ENCODE results near the gene ADAM12. TPM values are rescaled to one million over a fixed set of nuclear protein-coding genes. Genes with fewer than 3 reads are reported as not detected.

Gene ADAM12
- total and polyA plus RNA-seq, 4 donors = 0.03 to 0.33 (median 0.19) TPM

DNA sequence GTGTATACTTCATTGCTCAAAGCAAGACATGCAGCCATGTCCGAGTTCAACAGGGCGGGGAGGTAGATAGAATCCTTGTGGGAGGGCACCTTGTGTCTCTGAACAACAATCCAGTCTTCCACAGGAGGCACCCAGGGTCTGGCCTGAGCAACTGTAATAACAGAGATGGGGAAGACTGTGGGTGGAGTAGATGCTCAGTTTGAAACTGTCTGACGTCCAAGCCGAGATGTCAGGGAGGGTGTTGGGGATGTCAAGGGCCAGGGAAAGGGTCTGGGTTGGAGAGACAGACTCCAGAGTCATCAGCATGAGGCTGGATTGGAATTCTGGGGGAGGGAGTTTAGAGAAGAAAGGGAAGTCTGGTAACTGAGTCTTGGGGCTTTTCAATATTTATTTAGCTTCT, 403.9 kb downstream of the ADAM12 start:
- no peak overlapping the region for H3K9ac ChIP-seq (ENCODE audit: low read depth in 1 of 2, low read length in 2 of 2)
- H3K4me3 ChIP-seq (ENCODE audit: low read depth in 1 of 3, low read length in 3 of 3) = no peak overlapping the region
- no peaks in the 10 kb centered on the region for H3K36me3 ChIP-seq (ENCODE audit: control insufficient read depth in 4 of 4, insufficient read depth in 3 of 4, low read depth in 1 of 4, low read length in 3 of 4)
- H3K27me3 ChIP-seq (ENCODE audit: control insufficient read depth in 4 of 4, insufficient read depth in 4 of 4, low read length in 3 of 4) = peaks cover 0 to 2% (median 0%) of the 10 kb centered on the region in 4 donors
- H3K4me1 ChIP-seq (ENCODE audit: control insufficient read depth in 4 of 4, insufficient read depth in 4 of 4, low read length in 3 of 4) = no peaks in the 10 kb centered on the region
- DNase-seq (ENCODE audit: low spot score) = no peak
- TF ChIP-seq FOXA2 (IDR thresholded peaks at IDR 0.05) (no peak), YY1 (IDR thresholded peaks at IDR 0.05) (no peak), EGR1 (IDR thresholded peaks at IDR 0.05; ENCODE audit: low read depth in 2 of 2) (no peak), CTCF (IDR thresholded peaks at IDR 0.05; ENCODE audit: low read depth, low read length, missing input control) (no peak), HNF4A (conservative IDR thresholded peaks at IDR 0.05) (no peak), RAD21 (IDR thresholded peaks at IDR 0.05) (no peak), SP1 (IDR thresholded peaks at IDR 0.05) (no peak)
- no peaks in the 10 kb centered on the region for H3K9me3 ChIP-seq (ENCODE audit: control insufficient read depth in 4 of 4, low read length in 3 of 4)
- WGBS = 58% methylated on average over 4 of the region's 4 CpGs
- no peak overlapping the region for H3K27ac ChIP-seq (ENCODE audit: low read depth in 1 of 2, low read length in 2 of 2)

- TF ChIP-seq GABPA (IDR thresholded peaks at IDR 0.05 in 1 of 2, conservative IDR thresholded peaks at IDR 0.05 in 1 of 2) = no peak
- no peak for TF ChIP-seq CTCF (IDR thresholded peaks at IDR 0.05; ENCODE audit: low read depth, low read length, missing input control)
- no peak for TF ChIP-seq FOXA2 (IDR thresholded peaks at IDR 0.05)
- TF ChIP-seq RXRA (IDR thresholded peaks at IDR 0.05) = no peak
- no peak for TF ChIP-seq RAD21 (IDR thresholded peaks at IDR 0.05)
- no peak for TF ChIP-seq NR2F2 (IDR thresholded peaks at IDR 0.05)
- TF ChIP-seq HNF4A (conservative IDR thresholded peaks at IDR 0.05) = no peak
- TF ChIP-seq, protein P1, sequence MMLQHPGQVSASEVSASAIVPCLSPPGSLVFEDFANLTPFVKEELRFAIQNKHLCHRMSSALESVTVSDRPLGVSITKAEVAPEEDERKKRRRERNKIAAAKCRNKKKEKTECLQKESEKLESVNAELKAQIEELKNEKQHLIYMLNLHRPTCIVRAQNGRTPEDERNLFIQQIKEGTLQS (IDR thresholded peaks at IDR 0.05) = no peak
- Histone ChIP-seq H3K9me3 (ENCODE audit: control insufficient read depth in 4 of 4, low read length in 3 of 4) (no peaks in the 10 kb centered on the region), H3K4me1 (ENCODE audit: control insufficient read depth in 4 of 4, insufficient read depth in 4 of 4, low read length in 3 of 4) (no peaks in the 10 kb centered on the region), H3K4me3 (ENCODE audit: low read depth in 1 of 3, low read length in 3 of 3) (no peak overlapping the region), H3K9ac (ENCODE audit: low read depth in 1 of 2, low read length in 2 of 2) (no peak overlapping the region), H3K36me3 (ENCODE audit: control insufficient read depth in 4 of 4, insufficient read depth in 3 of 4, low read depth in 1 of 4, low read length in 3 of 4) (no peaks in the 10 kb centered on the region), H3K27me3 (ENCODE audit: control insufficient read depth in 4 of 4, insufficient read depth in 4 of 4, low read length in 3 of 4) (peaks cover 0 to 2% (median 0%) of the 10 kb centered on the region in 4 donors), H3K27ac (ENCODE audit: low read depth in 1 of 2, low read length in 2 of 2) (no peak overlapping the region)
- no peak for DNase-seq (ENCODE audit: low spot score)
- WGBS = 85% methylated on average over 5 of the region's 5 CpGs
These were observed 404.6 kb downstream of the ADAM12 start for GRCh38 chr10:125983656-125984055.

- H3K4me3 ChIP-seq (ENCODE audit: low read depth in 1 of 3, low read length in 3 of 3) = no peak overlapping the region
- H3K9ac ChIP-seq (ENCODE audit: low read depth in 1 of 2, low read length in 2 of 2) = no peak overlapping the region
- no peak for DNase-seq (ENCODE audit: low spot score)
- no peaks in the 10 kb centered on the region for H3K36me3 ChIP-seq (ENCODE audit: control insufficient read depth in 4 of 4, insufficient read depth in 3 of 4, low read depth in 1 of 4, low read length in 3 of 4)
- no peaks in the 10 kb centered on the region for H3K9me3 ChIP-seq (ENCODE audit: control insufficient read depth in 4 of 4, low read length in 3 of 4)
- no peaks in the 10 kb centered on the region for H3K4me1 ChIP-seq (ENCODE audit: control insufficient read depth in 4 of 4, insufficient read depth in 4 of 4, low read length in 3 of 4)
- TF ChIP-seq GABPA (IDR thresholded peaks at IDR 0.05 in 1 of 2, conservative IDR thresholded peaks at IDR 0.05 in 1 of 2) = no peak
- TF ChIP-seq FOXA2 (IDR thresholded peaks at IDR 0.05) = no peak
- TF ChIP-seq, protein P1 (IDR thresholded peaks at IDR 0.05) = no peak
- no peak overlapping the region for H3K27ac ChIP-seq (ENCODE audit: low read depth in 1 of 2, low read length in 2 of 2)
- 71% methylated on average over 6 of the region's 6 CpGs for WGBS
- peaks cover 0 to 2% (median 0%) of the 10 kb centered on the region in 4 donors for H3K27me3 ChIP-seq (ENCODE audit: control insufficient read depth in 4 of 4, insufficient read depth in 4 of 4, low read length in 3 of 4)
These were observed 405.1 kb downstream of the ADAM12 start for GRCh38 chr10:125983161-125983560.

All from liver (tissue), 9 donors.